GM23338 (cell line): ENCODE data around the gene ERBB3. TPM values are rescaled to one million over a fixed set of nuclear protein-coding genes. Genes with fewer than 3 reads are reported as not detected.

Source experiments
- ATAC-seq: fragments of 200-7000 bp; cut with Tn5 transposase; 3 replicates; pipeline ENCODE4 v1.9.1; 2020
- DNase-seq: peaks from one replicate; pipeline ENCODE4 v3.0.0-alpha.2; 2015; ENCODE audit warnings: low spot score
- H2AFZ ChIP-seq: fragments of 200-600 bp; sonication (generic); 2 replicates; pipeline ENCODE4 v1.8.0; 2016; ENCODE audit warnings: antibody characterized with exemption, mild to moderate bottlenecking, moderate library complexity
- H3F3A ChIP-seq: fragments of 200-600 bp; sonication (generic); replicated peaks from 2 replicates; pipeline ENCODE4 v1.8.0; 2017; ENCODE audit warnings: antibody characterized with exemption, mixed run types, low read depth
- H3K27ac ChIP-seq: fragments of 200-600 bp; sonication (generic); 2 replicates; pipeline ENCODE4 v1.6.1; 2016; ENCODE audit warnings: low read depth
- H3K27me3 ChIP-seq: fragments of 200-600 bp; sonication (generic); 2 replicates; pipeline ENCODE4 v1.8.0; 2016; ENCODE audit warnings: mild to moderate bottlenecking, mixed run types, moderate library complexity; ENCODE audit not compliant: insufficient read depth
- H3K36me3 ChIP-seq: fragments of 200-600 bp; sonication (generic); 2 replicates; pipeline ENCODE4 v1.8.0; 2016; ENCODE audit warnings: mild to moderate bottlenecking; ENCODE audit not compliant: insufficient read depth
- H3K4me1 ChIP-seq: fragments of 200-600 bp; sonication (generic); 2 replicates; pipeline ENCODE4 v1.8.0; 2016; ENCODE audit warnings: mild to moderate bottlenecking, moderate library complexity; ENCODE audit not compliant: insufficient read depth
- H3K4me2 ChIP-seq: fragments of 200-600 bp; sonication (generic); 2 replicates; pipeline ENCODE4 v1.7.1; 2017; ENCODE audit warnings: mixed run types
- H3K4me3 ChIP-seq: fragments of 200-600 bp; sonication (generic); 2 replicates; pipeline ENCODE4 v1.6.1; 2016; ENCODE audit warnings: mixed run types
- H3K79me2 ChIP-seq: fragments of 200-600 bp; sonication (generic); replicated peaks from 2 replicates; pipeline ENCODE4 v1.8.0; 2017; ENCODE audit warnings: mild to moderate bottlenecking; ENCODE audit not compliant: insufficient read depth
- H3K9me2 ChIP-seq: fragments of 200-600 bp; sonication (generic); 2 replicates; pipeline ENCODE4 v1.8.0; 2017; ENCODE audit not compliant: insufficient read depth
- H4K20me1 ChIP-seq: fragments of 200-600 bp; sonication (generic); replicated peaks from 2 replicates; pipeline ENCODE4 v1.8.0; 2017; ENCODE audit warnings: mild to moderate bottlenecking; ENCODE audit not compliant: insufficient read depth
- H3K27ac Mint-ChIP-seq: 2 replicates; pipeline ENCODE4 v1.8.0; 2020; ENCODE audit warnings: inconsistent platforms, mild to moderate bottlenecking, moderate library complexity, mixed read lengths
- H3K27me3 Mint-ChIP-seq: 3 replicates; pipeline ENCODE4 v1.8.0; 2022; ENCODE audit warnings: low read depth, mild to moderate bottlenecking, moderate library complexity, mixed read lengths, inconsistent platforms; ENCODE audit not compliant: insufficient read depth, poor library complexity
- H3K36me3 Mint-ChIP-seq: 3 replicates; pipeline ENCODE4 v1.8.0; 2021; ENCODE audit warnings: low read depth, mild to moderate bottlenecking, inconsistent platforms, moderate library complexity, mixed read lengths
- H3K4me1 Mint-ChIP-seq: 3 replicates; pipeline ENCODE4 v1.8.0; 2020; ENCODE audit warnings: mild to moderate bottlenecking, inconsistent platforms, mixed read lengths
- H3K4me3 Mint-ChIP-seq: 3 replicates; pipeline ENCODE4 v1.8.0; 2021; ENCODE audit warnings: moderate library complexity, mild to moderate bottlenecking, inconsistent platforms, mixed read lengths
- H3K9me3 Mint-ChIP-seq: 3 replicates; pipeline ENCODE4 v1.8.0; 2020; ENCODE audit warnings: moderate library complexity, mild to moderate bottlenecking, inconsistent platforms, mixed read lengths
- CREB1 ChIP-seq: fragments of 250-450 bp; sonication (Bioruptor Pico); IDR thresholded peaks from 2 replicates; pipeline ENCODE4 v1.5.0; 2020; ENCODE audit warnings: low read depth, mild to moderate bottlenecking, moderate library complexity
- EZH2phosphoT487 ChIP-seq: fragments of 200-600 bp; sonication (generic); IDR thresholded peaks from one replicate; pipeline ENCODE4 v1.8.1; 2018; ENCODE audit warnings: antibody characterized with exemption; ENCODE audit not compliant: unreplicated experiment
- JUNB ChIP-seq: IDR thresholded peaks from one replicate; pipeline ENCODE4 v1.6.1; 2016; ENCODE audit warnings: antibody characterized with exemption; ENCODE audit not compliant: unreplicated experiment
- POLR2AphosphoS5 ChIP-seq: IDR thresholded peaks from 2 replicates; pipeline ENCODE4 v1.6.1; 2016; ENCODE audit warnings: antibody characterized with exemption, low read depth
- ZNF114 ChIP-seq: fragments of 250-450 bp; sonication (Bioruptor Pico); IDR thresholded peaks from 2 replicates; pipeline ENCODE4 v1.5.0; 2020; ENCODE audit warnings: mild to moderate bottlenecking, moderate library complexity
- ZNF331 ChIP-seq: fragments of 250-450 bp; sonication (Bioruptor Pico); IDR thresholded peaks from 2 replicates; pipeline ENCODE4 v1.5.0; 2020; ENCODE audit warnings: low read depth, mild to moderate bottlenecking, moderate library complexity
- polyA plus RNA-seq: library from polyadenylated mRNA; unstranded; fragments of >200 nt; fragmentation: Nextera tagmentation; extraction: Ambion mirVana; gene quantifications from 2 replicates; pipeline ENCODE4 v1.2.1, GENCODE V29; 2016
- total RNA-seq: library from RNA; depleted of rRNA; stranded (reverse); fragments of >200 nt; shearing (Covaris generic); gene quantifications from 2 replicates; pipeline ENCODE4 v1.2.3, GENCODE V29; 2014
- TF ChIP-seq, protein P1 (sequence below), 2 experiments: fragments of 200-600 bp in 1 of 2; sonication (generic) in 1 of 2; conservative IDR thresholded peaks; 2 replicates each; pipeline versions ENCODE4 v1.5.1 to v1.6.1; 2016 to 2017; ENCODE audit warnings: antibody characterized with exemption in 2 of 2, low read depth in 2 of 2, mild to moderate bottlenecking in 2 of 2, moderate library complexity in 1 of 2

Gene ERBB3
- total and polyA plus RNA-seq, 2 experiments from 2014 or later: 21.0 to 54.4 TPM

DNA sequence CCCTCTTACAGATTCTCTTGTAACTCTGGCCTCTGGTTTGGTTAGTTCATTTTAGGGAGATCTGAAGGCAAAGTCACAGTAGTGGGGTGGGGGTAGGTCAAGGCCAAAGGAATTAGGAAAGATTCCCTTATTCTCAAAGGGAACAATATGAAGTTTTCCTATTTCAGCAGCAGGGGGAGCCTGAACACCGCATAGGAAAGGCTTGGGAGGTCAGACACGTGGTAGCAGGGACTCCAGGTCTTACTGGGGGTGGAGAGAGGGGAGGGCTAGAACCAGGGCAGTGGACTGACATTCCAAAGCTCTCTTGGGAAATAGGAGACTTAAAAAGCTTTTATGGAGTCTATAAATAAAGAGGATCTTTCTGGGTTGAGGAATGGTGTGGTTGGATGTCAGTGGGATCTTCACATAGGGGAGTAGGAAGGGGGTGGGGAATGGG is 39.4 kb downstream of the ERBB3 start:
- Histone ChIP-seq H3K9me2 (no peaks in the 10 kb centered on the region), H3F3A (peaks cover 22% of the 10 kb centered on the region), H3K27me3 (no peaks in the 10 kb centered on the region), H3K79me2 (peaks cover 12% of the 10 kb centered on the region), H3K4me2 (peak overlapping the region; percentile 93), H3K4me1 (peaks cover 10% of the 10 kb centered on the region), H3K36me3 (peaks cover 4% of the 10 kb centered on the region; the same call in 1 of the 2 replicates), H3K4me3 (peak overlapping the region; percentile 78), H3K27ac (peak overlapping the region; percentile 87; the same call in 1 of the 2 replicates), H2AFZ (no peak overlapping the region), H4K20me1 (no peaks in the 10 kb centered on the region)
- peaks cover 19% of the 10 kb centered on the region for H3K27me3 Mint-ChIP-seq
- ATAC-seq: peak; percentile 44
- H3K27ac Mint-ChIP-seq: peak overlapping the region; percentile 100
- H3K36me3 Mint-ChIP-seq: peaks cover 33% of the 10 kb centered on the region
- peaks cover 19% of the 10 kb centered on the region for H3K4me1 Mint-ChIP-seq
- peaks cover 6% of the 10 kb centered on the region; the same call in 2 of the 3 replicates for H3K9me3 Mint-ChIP-seq
- no peak for TF ChIP-seq POLR2AphosphoS5
- TF ChIP-seq, protein P1, sequence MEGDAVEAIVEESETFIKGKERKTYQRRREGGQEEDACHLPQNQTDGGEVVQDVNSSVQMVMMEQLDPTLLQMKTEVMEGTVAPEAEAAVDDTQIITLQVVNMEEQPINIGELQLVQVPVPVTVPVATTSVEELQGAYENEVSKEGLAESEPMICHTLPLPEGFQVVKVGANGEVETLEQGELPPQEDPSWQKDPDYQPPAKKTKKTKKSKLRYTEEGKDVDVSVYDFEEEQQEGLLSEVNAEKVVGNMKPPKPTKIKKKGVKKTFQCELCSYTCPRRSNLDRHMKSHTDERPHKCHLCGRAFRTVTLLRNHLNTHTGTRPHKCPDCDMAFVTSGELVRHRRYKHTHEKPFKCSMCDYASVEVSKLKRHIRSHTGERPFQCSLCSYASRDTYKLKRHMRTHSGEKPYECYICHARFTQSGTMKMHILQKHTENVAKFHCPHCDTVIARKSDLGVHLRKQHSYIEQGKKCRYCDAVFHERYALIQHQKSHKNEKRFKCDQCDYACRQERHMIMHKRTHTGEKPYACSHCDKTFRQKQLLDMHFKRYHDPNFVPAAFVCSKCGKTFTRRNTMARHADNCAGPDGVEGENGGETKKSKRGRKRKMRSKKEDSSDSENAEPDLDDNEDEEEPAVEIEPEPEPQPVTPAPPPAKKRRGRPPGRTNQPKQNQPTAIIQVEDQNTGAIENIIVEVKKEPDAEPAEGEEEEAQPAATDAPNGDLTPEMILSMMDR (conservative IDR thresholded peaks at IDR 0.05; ENCODE audit: low read depth in 2 of 2): peak; percentile 82 to 92
- no peak for TF ChIP-seq ZNF114
- TF ChIP-seq CREB1 (CRISPR knock-in tag): peak; percentile 25; the same call in 1 of the 2 replicates
- peak overlapping the region; percentile 94 for H3K4me3 Mint-ChIP-seq
- DNase-seq: peak; percentile 97

DNA sequence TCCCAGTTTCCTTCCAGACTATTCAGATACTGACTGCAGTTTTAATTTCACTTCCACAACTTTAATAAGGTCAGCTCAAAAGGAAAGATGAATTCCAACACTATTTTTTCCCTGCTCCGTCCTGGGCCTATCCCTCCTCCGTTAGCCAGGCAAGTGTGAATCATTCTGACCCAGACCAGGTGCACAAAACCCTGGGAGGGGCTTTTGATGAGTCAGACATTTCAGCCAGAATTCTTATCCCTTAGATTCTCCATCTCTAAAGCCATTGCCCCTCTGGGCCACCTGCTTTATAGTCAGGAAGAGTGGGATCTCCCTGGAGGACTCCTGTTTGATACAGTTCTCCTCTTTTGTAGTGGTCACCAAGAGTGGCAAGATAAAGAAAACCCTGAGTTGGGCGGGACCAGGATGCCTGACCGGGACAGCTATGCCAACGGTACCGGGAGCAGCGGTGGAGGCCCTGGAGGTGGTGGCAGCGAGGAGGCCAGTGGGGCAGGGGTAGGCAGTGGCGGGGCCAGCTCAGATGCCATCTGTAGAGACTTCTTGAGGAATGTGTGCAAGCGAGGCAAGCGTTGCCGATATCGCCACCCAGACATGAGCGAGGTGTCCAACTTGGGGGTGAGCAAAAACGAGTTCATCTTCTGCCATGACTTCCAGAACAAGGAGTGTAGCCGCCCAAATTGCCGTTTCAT is 40.3 kb downstream of the ERBB3 start:
- no peak overlapping the region for H3K27ac ChIP-seq
- peaks cover 33% of the 10 kb centered on the region for H3K36me3 Mint-ChIP-seq
- DNase-seq: no peak

DNA sequence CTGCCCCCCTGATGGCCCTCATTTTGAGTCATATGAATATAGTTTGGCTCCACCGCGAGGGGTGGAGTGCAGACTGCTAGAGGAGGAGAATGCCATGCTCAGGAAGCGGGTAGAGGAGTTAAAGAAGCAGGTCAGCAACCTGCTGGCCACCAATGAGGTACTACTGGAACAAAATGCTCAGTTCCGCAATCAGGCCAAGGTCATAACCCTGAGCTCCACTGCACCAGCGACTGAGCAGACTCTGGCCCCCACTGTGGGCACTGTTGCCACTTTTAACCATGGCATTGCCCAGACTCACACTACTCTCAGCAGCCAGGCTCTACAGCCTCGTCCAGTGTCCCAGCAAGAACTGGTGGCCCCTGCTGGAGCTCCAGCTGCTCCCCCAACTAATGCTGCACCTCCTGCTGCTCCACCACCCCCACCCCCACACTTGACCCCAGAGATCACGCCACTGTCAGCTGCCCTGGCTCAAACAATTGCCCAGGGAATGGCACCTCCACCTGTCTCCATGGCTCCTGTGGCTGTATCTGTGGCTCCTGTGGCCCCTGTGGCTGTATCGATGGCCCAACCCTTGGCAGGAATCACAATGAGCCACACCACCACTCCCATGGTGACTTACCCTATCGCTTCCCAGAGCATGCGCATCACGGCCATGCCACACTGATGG is 41.4 kb downstream of the ERBB3 start:
- Mint-ChIP-seq H3K27ac (no peak overlapping the region), H3K27me3 (peaks cover 19% of the 10 kb centered on the region), H3K4me3 (no peak overlapping the region; the same call in 2 of the 3 replicates), H3K9me3 (peaks cover 6% of the 10 kb centered on the region; the same call in 2 of the 3 replicates), H3K36me3 (peaks cover 33% of the 10 kb centered on the region), H3K4me1 (peaks cover 21% of the 10 kb centered on the region)
- H3K79me2 ChIP-seq: peaks cover 12% of the 10 kb centered on the region
- ATAC-seq (no peak), DNase-seq (no peak)
- H4K20me1 ChIP-seq: no peaks in the 10 kb centered on the region
- no peak overlapping the region for H3K4me3 ChIP-seq
- H3K27me3 ChIP-seq: no peaks in the 10 kb centered on the region
- H3K36me3 ChIP-seq: peaks cover 4% of the 10 kb centered on the region; the same call in 1 of the 2 replicates
- no peak overlapping the region for H3K27ac ChIP-seq
- H3K9me2 ChIP-seq: no peaks in the 10 kb centered on the region
- H3K4me2 ChIP-seq: no peak overlapping the region
- peaks cover 20% of the 10 kb centered on the region for H3F3A ChIP-seq
- no peak overlapping the region for H2AFZ ChIP-seq
- H3K4me1 ChIP-seq: peaks cover 10% of the 10 kb centered on the region
- TF ChIP-seq ZNF331 (CRISPR knock-in tag) (no peak), POLR2AphosphoS5 (no peak)

More for the DNA sequence above, 40.3 kb downstream of the ERBB3 start:
- H3K4me2 ChIP-seq: no peak overlapping the region
- peak overlapping the region; percentile 20; the same call in 1 of the 2 replicates for H3K4me3 ChIP-seq
- Mint-ChIP-seq H3K9me3 (peaks cover 6% of the 10 kb centered on the region; the same call in 2 of the 3 replicates), H3K27ac (no peak overlapping the region), H3K27me3 (peaks cover 19% of the 10 kb centered on the region), H3K4me3 (peak overlapping the region; percentile 37; the same call in 1 of the 3 replicates), H3K4me1 (peaks cover 18% of the 10 kb centered on the region)
- ATAC-seq: no peak
- no peaks in the 10 kb centered on the region for H3K27me3 ChIP-seq
- TF ChIP-seq JUNB: no peak
- no peak for TF ChIP-seq EZH2phosphoT487
- H3K79me2 ChIP-seq: peaks cover 12% of the 10 kb centered on the region
- no peak overlapping the region for H2AFZ ChIP-seq
- peaks cover 4% of the 10 kb centered on the region; the same call in 1 of the 2 replicates for H3K36me3 ChIP-seq
- H3K4me1 ChIP-seq: peaks cover 10% of the 10 kb centered on the region
- peaks cover 18% of the 10 kb centered on the region for H3F3A ChIP-seq
- H4K20me1 ChIP-seq: no peaks in the 10 kb centered on the region
- no peaks in the 10 kb centered on the region for H3K9me2 ChIP-seq
